Astrocyte of the spinal cord (primary cell): Measurements from ENCODE around the gene TRIOBP.

ENCODE experiments used
- DNase-seq: peaks from one replicate; pipeline ENCODE4 v3.0.0; 2011; ENCODE audit warnings: low read depth, low spot score
- H3K4me3 ChIP-seq: 2 replicates; pipeline ENCODE4 v1.5.1; 2011; ENCODE audit warnings: low read depth, mild to moderate bottlenecking, low read length, moderate library complexity
- CTCF ChIP-seq: IDR thresholded peaks from 2 replicates; pipeline ENCODE4 v1.5.1; 2012; ENCODE audit warnings: low read depth, mild to moderate bottlenecking, low read length, inconsistent platforms
- in situ Hi-C: cut with HindIII; loops from 2 replicates; pipeline ENCODE4 v1.10.0; 2017; ENCODE audit warnings: low sequenced_read_pairs

TRIOBP gene

GRCh38 chr22:37657590-37658132 lies 39.2 kb upstream of the TRIOBP start:
- H3K4me3 ChIP-seq: peak overlapping the region; percentile 46
- DNase-seq: no peak
- no peak for TF ChIP-seq CTCF
- in situ Hi-C loops: no loop called here

DNA sequence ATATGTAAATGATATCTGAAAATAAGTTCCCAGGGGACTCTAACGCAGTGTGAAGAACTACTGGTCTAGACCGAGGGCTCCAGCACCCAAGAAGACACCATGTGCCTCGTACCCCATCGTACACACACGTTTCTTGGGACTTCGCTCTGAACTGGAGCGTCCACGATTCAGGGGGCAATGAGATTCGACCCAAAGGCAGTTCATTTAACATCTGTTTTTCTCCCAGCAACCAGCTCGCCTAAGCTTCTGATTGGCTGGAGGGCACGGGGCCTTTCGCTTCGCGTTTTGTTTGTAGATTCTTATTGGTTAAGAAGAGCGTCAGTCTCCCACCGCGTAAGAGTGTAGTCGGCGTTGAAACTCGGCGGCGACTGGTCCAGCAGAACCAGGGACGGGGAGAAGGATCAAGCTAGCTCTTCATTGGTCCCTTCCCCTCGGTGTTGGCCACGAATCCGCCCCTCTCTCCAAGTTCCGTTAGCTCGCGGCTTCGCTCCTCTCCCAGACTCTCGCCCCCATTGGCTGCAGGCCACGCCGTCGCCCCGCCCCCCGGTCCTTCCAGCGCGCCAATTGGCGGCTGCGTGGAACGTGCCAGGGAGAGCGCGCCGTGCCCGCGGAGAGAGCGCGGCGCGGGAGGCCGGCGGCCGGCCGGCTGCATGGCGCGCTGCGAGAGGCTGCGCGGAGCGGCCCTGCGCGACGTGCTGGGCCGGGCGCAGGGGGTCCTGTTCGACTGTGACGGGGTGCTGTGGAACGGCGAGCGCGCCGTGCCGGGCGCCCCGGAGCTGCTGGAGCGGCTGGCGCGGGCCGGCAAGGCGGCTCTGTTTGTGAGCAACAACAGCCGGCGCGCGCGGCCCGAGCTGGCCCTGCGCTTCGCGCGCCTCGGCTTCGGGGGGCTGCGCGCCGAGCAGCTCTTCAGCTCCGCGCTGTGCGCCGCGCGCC lies 38.4 kb upstream of the TRIOBP start, which contains the start of gene PDXP:
TSS of gene PDXP (plus strand) at position 591 of the 933 bp plus-strand sequence. CDS start at position 651, 60 bp downstream.
- in situ Hi-C loops: no loop called here
- no peak for TF ChIP-seq CTCF
- DNase-seq: peak; percentile 100
- peak within 1 kb of the TSS; percentile 72 for H3K4me3 ChIP-seq

GRCh38 chr22:37659066-37659896 lies 37.6 kb upstream of the TRIOBP start:
- no peak for TF ChIP-seq CTCF
- peak overlapping the region; percentile 72 for H3K4me3 ChIP-seq
- in situ Hi-C loops: no loop called here
- no peak for DNase-seq

- H3K4me3 ChIP-seq: peak overlapping the region; percentile 72
Observed at GRCh38 chr22:37659897-37660708, 36.7 kb upstream of the TRIOBP start.

DNA sequence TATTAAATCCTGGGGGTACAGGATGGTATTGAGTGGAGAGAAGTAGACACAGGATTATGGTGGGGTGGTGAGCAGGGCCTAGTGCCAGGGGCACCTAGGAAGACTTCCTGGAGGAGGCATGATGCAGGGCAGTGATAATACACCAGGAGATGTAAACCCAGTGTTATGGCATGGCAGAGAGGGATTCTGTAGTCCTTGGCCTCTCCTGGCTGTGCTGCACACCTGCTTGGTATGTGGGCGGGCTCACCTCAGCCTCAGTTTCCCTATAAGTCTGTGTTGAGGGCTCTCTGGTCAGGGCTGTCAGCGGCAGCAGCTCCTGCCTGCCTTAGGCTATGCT lies 36.2 kb upstream of the TRIOBP start:
- in situ Hi-C loops: no loop called here
- no peak overlapping the region for H3K4me3 ChIP-seq
- DNase-seq: no peak
- TF ChIP-seq CTCF: no peak

More at GRCh38 chr22:37659897-37660708, 36.7 kb upstream of the TRIOBP start:
- DNase-seq: no peak
- TF ChIP-seq CTCF: no peak
- in situ Hi-C loops: no loop called here
